IMR-90 (cell line): ENCODE measurements around the gene MPRIP. TPM values are rescaled to one million over a fixed set of nuclear protein-coding genes. Genes with fewer than 3 reads are reported as not detected.

Source experiments
- ATAC-seq: fragments of 200-7000 bp; cut with Tn5 transposase; 2 replicates; pipeline ENCODE4 v1.9.1; 2020; ENCODE audit warnings: low read depth, mild to moderate bottlenecking, moderate library complexity
- BruUV-seq: library from RNA; stranded (reverse); fragments of 400-500 nt; replicated peaks from 2 replicates; lab custom pipeline; 2021; lab: Mats Ljungman, UMichigan
- CTCF ChIA-PET: fragments of 300-600 bp; formaldehyde crosslinking; extraction: SDS; loops from one replicate; lab custom pipeline; 2021; ENCODE audit warnings: antibody characterized with exemption; lab: Yijun Ruan, JAX
- POLR2A ChIA-PET: fragments of 300-600 bp; sonication (Branson Sonifier 250); formaldehyde crosslinking; loops from one replicate; lab custom pipeline; 2022; ENCODE audit warnings: antibody characterized with exemption; ENCODE audit not compliant: unreplicated experiment; lab: Charles Lee
- DNase-seq: peaks from one replicate; pipeline ENCODE4 v3.0.0; 2013
- H2AFZ ChIP-seq: replicated peaks from 2 replicates; pipeline ENCODE3; 2013; ENCODE audit warnings: low read length, mild to moderate bottlenecking; ENCODE audit not compliant: poor library complexity
- H2AK5ac ChIP-seq: 2 replicates; pipeline ENCODE4 v1.6.1; 2013; ENCODE audit warnings: low read depth, low read length, inconsistent platforms
- H2AK9ac ChIP-seq: replicated peaks from 2 replicates; pipeline ENCODE3; 2013; ENCODE audit warnings: mild to moderate bottlenecking, low read depth, low read length, moderate library complexity; ENCODE audit not compliant: poor library complexity
- H2BK120ac ChIP-seq: 2 replicates; pipeline ENCODE4 v1.6.1; 2013; ENCODE audit warnings: low read depth, low read length, inconsistent platforms
- H2BK15ac ChIP-seq: 3 replicates; pipeline ENCODE4 v1.6.1; 2013; ENCODE audit warnings: low read depth, low read length, inconsistent platforms
- H2BK20ac ChIP-seq: 2 replicates; pipeline ENCODE4 v1.6.1; 2013; ENCODE audit warnings: low read depth, mild to moderate bottlenecking, inconsistent platforms, low read length, moderate library complexity
- H2BK5ac ChIP-seq: 2 replicates; pipeline ENCODE4 v1.6.1; 2013; ENCODE audit warnings: mild to moderate bottlenecking, low read depth, low read length, inconsistent platforms; ENCODE audit not compliant: poor library complexity, severe bottlenecking
- H3K14ac ChIP-seq: replicated peaks from 2 replicates; pipeline ENCODE4 v1.6.1; 2013; ENCODE audit warnings: low read depth, low read length, inconsistent platforms
- H3K18ac ChIP-seq: 2 replicates; pipeline ENCODE4 v1.6.1; 2013; ENCODE audit warnings: low read depth, low read length, control low read depth
- H3K23ac ChIP-seq: 2 replicates; pipeline ENCODE4 v1.6.1; 2013; ENCODE audit warnings: low read depth, low read length, inconsistent platforms
- H3K27ac ChIP-seq: 2 replicates; pipeline ENCODE4 v1.5.1; 2013; ENCODE audit warnings: mild to moderate bottlenecking, control low read depth, low read length; ENCODE audit not compliant: insufficient read depth
- H3K27me3 ChIP-seq: 2 replicates; pipeline ENCODE4 v1.6.1; 2013; ENCODE audit warnings: low read length; ENCODE audit not compliant: control insufficient read depth, insufficient read depth
- H3K36me3 ChIP-seq: 2 replicates; pipeline ENCODE4 v1.6.1; 2013; ENCODE audit warnings: low read length, mixed read lengths; ENCODE audit not compliant: control insufficient read depth, insufficient read depth
- H3K4ac ChIP-seq: 2 replicates; pipeline ENCODE4 v1.6.1; 2013; ENCODE audit warnings: low read depth, low read length, inconsistent platforms
- H3K4me1 ChIP-seq: 2 replicates; pipeline ENCODE4 v1.6.1; 2013; ENCODE audit warnings: low read length, mixed read lengths; ENCODE audit not compliant: control insufficient read depth, insufficient read depth
- H3K4me2 ChIP-seq: 2 replicates; pipeline ENCODE4 v1.6.1; 2013; ENCODE audit warnings: low read depth, mild to moderate bottlenecking, control low read depth, low read length, moderate library complexity
- H3K4me3 ChIP-seq: 2 replicates; pipeline ENCODE4 v1.5.1; 2013; ENCODE audit warnings: low read depth, mild to moderate bottlenecking, control low read depth, low read length, moderate library complexity; ENCODE audit not compliant: insufficient read depth
- H3K56ac ChIP-seq: 2 replicates; pipeline ENCODE4 v1.6.1; 2013; ENCODE audit warnings: low read length, inconsistent platforms; ENCODE audit not compliant: insufficient read depth; ENCODE audit errors: extremely low read depth
- H3K79me1 ChIP-seq, 2 experiments: 2 replicates each; pipeline ENCODE4 v1.6.1; 2013; ENCODE audit warnings: low read length in 2 of 2, inconsistent platforms in 1 of 2, low read depth in 1 of 2
- H3K9ac ChIP-seq: 2 replicates; pipeline ENCODE4 v1.6.1; 2013; ENCODE audit warnings: low read depth, low read length, control low read depth
- H3K9me1 ChIP-seq: 2 replicates; pipeline ENCODE4 v1.6.1; 2013; ENCODE audit warnings: low read length, inconsistent platforms; ENCODE audit not compliant: insufficient read depth
- H3K9me3 ChIP-seq: 2 replicates; pipeline ENCODE4 v1.6.1; 2013; ENCODE audit warnings: low read length; ENCODE audit not compliant: control insufficient read depth, insufficient read depth
- H4K20me1 ChIP-seq: 2 replicates; pipeline ENCODE4 v1.6.1; 2013; ENCODE audit warnings: low read length, inconsistent platforms; ENCODE audit not compliant: insufficient read depth
- H4K5ac ChIP-seq: 2 replicates; pipeline ENCODE4 v1.6.1; 2013; ENCODE audit warnings: mild to moderate bottlenecking, low read depth, low read length, control low read depth
- H4K8ac ChIP-seq, 2 experiments: 2 replicates each; pipeline ENCODE4 v1.6.1; 2013; ENCODE audit warnings: low read depth in 2 of 2, low read length in 2 of 2, control low read depth in 1 of 2, inconsistent platforms in 1 of 2
- H4K91ac ChIP-seq: 2 replicates; pipeline ENCODE4 v1.6.1; 2013; ENCODE audit warnings: low read depth, low read length, inconsistent platforms; ENCODE audit not compliant: insufficient read depth
- BHLHE40 ChIP-seq: fragments of 150-350 bp; IDR thresholded peaks from 2 replicates; pipeline ENCODE4 v1.6.1; 2016; ENCODE audit warnings: mild to moderate bottlenecking, low read depth, low read length
- MAZ ChIP-seq: IDR thresholded peaks from 2 replicates; pipeline ENCODE4 v1.6.1; 2012; ENCODE audit warnings: low read depth, mild to moderate bottlenecking, low read length, improper control_type of control experiment, moderate library complexity, borderline replicate concordance
- MXI1 ChIP-seq: IDR thresholded peaks from 2 replicates; pipeline ENCODE4 v1.6.1; 2012; ENCODE audit warnings: low read depth, mild to moderate bottlenecking, low read length, moderate library complexity, borderline replicate concordance
- POLR2A ChIP-seq: IDR thresholded peaks from 2 replicates; pipeline ENCODE4 v1.6.1; 2012; ENCODE audit warnings: mild to moderate bottlenecking, low read depth, low read length
- RAD21 ChIP-seq: IDR thresholded peaks from 2 replicates; pipeline ENCODE4 v1.6.1; 2012; ENCODE audit warnings: low read length, improper control_type of control experiment
- RCOR1 ChIP-seq: IDR thresholded peaks from 2 replicates; pipeline ENCODE4 v1.6.1; 2012; ENCODE audit warnings: mild to moderate bottlenecking, low read length, improper control_type of control experiment; ENCODE audit not compliant: insufficient replicate concordance
- USF2 ChIP-seq: fragments of 150-350 bp; IDR thresholded peaks from 2 replicates; pipeline ENCODE4 v1.6.1; 2017; ENCODE audit warnings: mild to moderate bottlenecking, antibody characterized with exemption, low read length, low read depth
- WGBS, 2 experiments: methylation state at CpG; one replicate each; pipeline versions ENCODE4 v1.1.5 to v1.1.7; 2013; ENCODE audit warnings: missing lambda C conversion rate in 2 of 2; ENCODE audit not compliant: insufficient read length in 1 of 2; ENCODE audit errors: extremely low coverage in 2 of 2; 5-methylcytosine and 5-hydroxymethylcytosine counted together
- dilution Hi-C: fragments of 300-500 bp; cut with HindIII; formaldehyde crosslinking; loops from one replicate; pipeline ENCODE4 v1.14.3; 2018; ENCODE audit warnings: low sequenced_read_pairs; ENCODE audit not compliant: unreplicated experiment
- in situ Hi-C: fragments of 300-500 bp; cut with MboI; formaldehyde crosslinking; loops from 3 replicates; pipeline ENCODE4 v1.14.3; 2019; ENCODE audit warnings: low sequenced_read_pairs, inconsistent platforms, mixed read lengths
- intact Hi-C: fragments of 100-400 bp; cut with micrococcal nuclease; formaldehyde crosslinking; loops from 2 replicates; pipeline ENCODE4 v1.10.0; 2022
- polyA plus RNA-seq, 3 experiments: library from polyadenylated mRNA; depleted of rRNA; stranded (reverse); fragments of >200 nt; gene quantifications; 2 replicates each; pipeline ENCODE4 v1.2.3, GENCODE V29; 2012; ENCODE audit warnings: low replicate concordance in 1 of 3
- total RNA-seq: library from RNA; depleted of rRNA; stranded (reverse); fragments of >200 nt; gene quantifications from 2 replicates; pipeline ENCODE4 v1.2.3, GENCODE V29; 2012

The MPRIP gene
- total and polyA plus RNA-seq, 2 of the 4 experiments (the other 2 are of a cell fraction): 111 to 149 TPM

- Histone ChIP-seq H3K9me1 (peaks cover 52% of the 10 kb centered on the region), H2BK20ac (no peak overlapping the region), H4K91ac (no peak overlapping the region), H4K20me1 (peaks cover 95% of the 10 kb centered on the region), H2BK120ac (no peak overlapping the region), H3K4ac (no peak overlapping the region), H3K23ac (no peak overlapping the region), H3K79me1 (peaks cover 55 to 96% of the 10 kb centered on the region in 2 experiments), H2AK5ac (peak overlapping the region; percentile 0; the same call in 1 of the 2 replicates), H2BK5ac (no peak overlapping the region), H3K4me1 (peaks cover 30% of the 10 kb centered on the region), H3K18ac (no peak overlapping the region), H3K4me3 (no peak overlapping the region), H3K56ac (no peak overlapping the region), H3K9me3 (no peaks in the 10 kb centered on the region), H3K27me3 (no peaks in the 10 kb centered on the region), H4K5ac (no peak overlapping the region), H3K9ac (no peak overlapping the region), H3K27ac (no peak overlapping the region), H2AK9ac (no peak overlapping the region), H2BK15ac (no peak overlapping the region), H4K8ac (0 out of 4 replicates have a peak overlapping the region, but pooled peaks of 1 of the 2 experiments have one; percentile 4), H3K14ac (0 out of 2 replicates have a peak overlapping the region, but pooled peaks have one; percentile 6), H3K4me2 (no peak overlapping the region), H2AFZ (no peak overlapping the region), H3K36me3 (peaks cover 9% of the 10 kb centered on the region)
- intact Hi-C loops (loop anchor here (5.0 to 10.0 kb wide), 2 partner anchors 34 to 101 kb away; no protein-coding TSS in a partner anchor), dilution Hi-C loops (no loop called here), in situ Hi-C loops (no loop called here)
- no TSS peak for BruUV-seq
- ChIA-PET POLR2A (no interaction called here), CTCF (no interaction called here)
- ATAC-seq (no peak), DNase-seq (no peak)
- WGBS, 2 experiments: 92% methylated on average over 2 of the region's 7 CpGs; no CpG with 5 or more reads in 1 of the 2 experiments
- no peak for TF ChIP-seq USF2
- no peak for TF ChIP-seq RCOR1
- TF ChIP-seq POLR2A: no peak
- no peak for TF ChIP-seq RAD21
- TF ChIP-seq BHLHE40: no peak
- TF ChIP-seq MXI1: no peak
- no peak for TF ChIP-seq MAZ
Observed at GRCh38 chr17:17105976-17106375, 63.7 kb downstream of the MPRIP start.
